Cardiac fibroblast (primary cell): ENCODE measurements around the gene KCNA10.

Source experiments
- DNase-seq, 2 donors: peaks; one replicate each; pipeline versions ENCODE4 v3.0.0 to v3.0.0-alpha.2; 2010; ENCODE audit warnings: low read depth in 2 of 2
- H3K4me3 ChIP-seq, 2 donors: replicated peaks in 1 of 2; 1 replicate in 1 of 2; 2 replicates in 1 of 2; pipeline ENCODE4 v1.5.1; 2011; ENCODE audit warnings: low read depth in 2 of 2, low read length in 2 of 2, mild to moderate bottlenecking in 2 of 2, moderate library complexity in 1 of 2
- TF ChIP-seq, protein P1 (sequence below): IDR thresholded peaks from one replicate; pipeline ENCODE4 v1.5.1; 2011; ENCODE audit warnings: low read depth, mild to moderate bottlenecking, low read length, inconsistent platforms

The KCNA10 gene

DNA sequence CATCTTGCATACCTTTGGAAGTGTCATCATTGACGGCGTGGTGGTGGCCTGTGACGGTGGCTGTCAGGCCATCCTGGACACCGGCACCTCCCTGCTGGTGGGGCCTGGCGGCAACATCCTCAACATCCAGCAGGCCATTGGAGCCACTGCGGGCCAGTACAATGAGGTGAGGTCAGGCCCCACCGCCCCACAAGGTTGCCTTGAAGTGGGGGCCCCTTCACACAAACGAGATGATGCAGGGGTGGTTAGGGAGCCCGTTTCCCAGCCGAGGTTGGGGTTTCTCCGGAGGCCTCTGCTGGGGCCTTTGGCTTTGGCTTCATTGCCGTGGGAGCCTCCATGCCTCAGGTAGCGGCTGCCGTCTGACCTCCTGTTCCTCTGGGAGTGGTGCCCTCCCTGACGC lies 29.6 kb downstream of the KCNA10 start:
- H3K4me3 ChIP-seq = no peak overlapping the region
- TF ChIP-seq, protein P1, sequence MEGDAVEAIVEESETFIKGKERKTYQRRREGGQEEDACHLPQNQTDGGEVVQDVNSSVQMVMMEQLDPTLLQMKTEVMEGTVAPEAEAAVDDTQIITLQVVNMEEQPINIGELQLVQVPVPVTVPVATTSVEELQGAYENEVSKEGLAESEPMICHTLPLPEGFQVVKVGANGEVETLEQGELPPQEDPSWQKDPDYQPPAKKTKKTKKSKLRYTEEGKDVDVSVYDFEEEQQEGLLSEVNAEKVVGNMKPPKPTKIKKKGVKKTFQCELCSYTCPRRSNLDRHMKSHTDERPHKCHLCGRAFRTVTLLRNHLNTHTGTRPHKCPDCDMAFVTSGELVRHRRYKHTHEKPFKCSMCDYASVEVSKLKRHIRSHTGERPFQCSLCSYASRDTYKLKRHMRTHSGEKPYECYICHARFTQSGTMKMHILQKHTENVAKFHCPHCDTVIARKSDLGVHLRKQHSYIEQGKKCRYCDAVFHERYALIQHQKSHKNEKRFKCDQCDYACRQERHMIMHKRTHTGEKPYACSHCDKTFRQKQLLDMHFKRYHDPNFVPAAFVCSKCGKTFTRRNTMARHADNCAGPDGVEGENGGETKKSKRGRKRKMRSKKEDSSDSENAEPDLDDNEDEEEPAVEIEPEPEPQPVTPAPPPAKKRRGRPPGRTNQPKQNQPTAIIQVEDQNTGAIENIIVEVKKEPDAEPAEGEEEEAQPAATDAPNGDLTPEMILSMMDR = no peak
- DNase-seq = no peak

DNA sequence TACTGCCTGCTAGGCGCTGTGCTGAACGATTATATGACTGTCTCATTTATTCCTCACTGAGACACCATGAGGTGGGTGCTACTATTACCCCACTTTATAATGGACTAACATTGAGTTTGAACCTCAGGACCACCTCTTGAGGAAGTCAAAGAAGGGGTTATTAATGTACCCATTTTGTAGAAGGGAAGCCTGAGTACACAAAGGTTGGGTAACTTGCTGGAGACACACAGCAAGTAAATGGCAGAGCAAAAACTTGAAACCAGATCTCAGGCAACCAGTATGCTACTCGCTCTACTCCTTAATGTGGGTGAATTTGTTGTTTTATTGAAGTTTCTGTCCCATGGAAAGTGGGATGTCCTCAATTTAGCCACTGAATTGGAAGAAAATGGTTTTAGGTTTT lies 30.1 kb downstream of the KCNA10 start:
- H3K4me3 ChIP-seq = no peak overlapping the region
- TF ChIP-seq, protein P1 = no peak
- DNase-seq = no peak

DNA sequence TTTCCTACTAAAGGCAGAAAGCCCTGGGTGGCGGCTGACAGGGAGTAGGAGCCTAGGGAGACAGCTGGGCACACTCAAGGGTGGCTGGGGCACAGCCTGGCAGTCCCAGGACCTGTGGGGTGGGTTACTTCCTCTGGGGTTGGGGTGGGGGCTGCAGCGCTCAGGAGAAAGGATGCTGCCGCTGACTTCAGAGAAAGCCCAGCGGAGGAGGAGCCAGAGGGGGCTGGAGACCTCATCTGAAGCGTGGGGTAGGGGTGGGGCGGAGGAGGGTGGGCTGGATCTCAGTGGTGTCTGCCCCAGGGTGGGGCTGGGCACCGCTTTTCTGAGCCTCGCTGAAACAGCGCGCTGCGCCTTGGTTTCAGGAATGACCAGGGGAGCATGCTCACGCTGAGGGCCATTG lies 30.8 kb downstream of the KCNA10 start:
- TF ChIP-seq, protein P1 = no peak
- no peak for DNase-seq
- H3K4me3 ChIP-seq = no peak overlapping the region

DNA sequence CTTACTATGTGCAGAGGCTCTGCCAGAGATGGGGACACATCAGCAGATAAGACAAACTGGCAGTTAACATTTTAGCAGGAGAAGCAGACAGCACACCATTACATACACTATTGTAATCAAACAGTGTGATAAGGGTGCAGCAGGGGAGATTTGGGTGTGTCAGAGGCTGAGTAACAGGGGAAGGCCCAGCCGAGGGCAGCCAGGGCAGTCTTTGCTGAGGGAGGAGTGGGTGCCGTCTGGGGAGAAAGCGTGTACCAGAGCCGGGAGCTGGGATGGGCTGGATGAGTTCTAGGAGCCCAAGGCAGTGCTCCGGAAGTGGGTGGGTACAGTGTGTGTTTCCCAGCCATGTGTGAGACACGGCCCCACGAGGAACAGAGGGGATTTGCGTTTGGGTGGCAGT lies 31.2 kb downstream of the KCNA10 start:
- H3K4me3 ChIP-seq = no peak overlapping the region
- TF ChIP-seq, protein P1 = no peak
- DNase-seq = no peak

DNA sequence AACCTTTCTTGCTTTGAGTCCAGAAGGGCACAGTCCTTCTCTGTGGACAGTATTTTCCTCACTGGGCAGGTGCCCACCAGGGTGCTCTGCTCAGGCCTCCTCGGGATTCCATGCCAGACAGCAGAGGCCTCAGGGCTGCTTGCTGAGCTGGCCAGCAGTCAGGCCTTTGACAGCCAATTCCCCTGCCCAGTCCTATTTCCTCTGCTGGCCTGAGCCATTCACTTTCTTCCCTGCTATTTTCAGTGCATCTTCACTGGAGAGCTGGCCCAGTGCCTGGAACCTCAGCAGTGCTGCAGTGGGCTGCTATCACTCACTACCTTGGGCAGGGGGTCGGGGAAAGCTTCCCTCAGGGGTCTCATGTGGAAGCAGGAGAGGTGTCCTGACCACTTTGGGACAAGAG lies 33.2 kb downstream of the KCNA10 start:
- no peak for DNase-seq
- H3K4me3 ChIP-seq = no peak overlapping the region
- TF ChIP-seq, protein P1 = no peak

DNA sequence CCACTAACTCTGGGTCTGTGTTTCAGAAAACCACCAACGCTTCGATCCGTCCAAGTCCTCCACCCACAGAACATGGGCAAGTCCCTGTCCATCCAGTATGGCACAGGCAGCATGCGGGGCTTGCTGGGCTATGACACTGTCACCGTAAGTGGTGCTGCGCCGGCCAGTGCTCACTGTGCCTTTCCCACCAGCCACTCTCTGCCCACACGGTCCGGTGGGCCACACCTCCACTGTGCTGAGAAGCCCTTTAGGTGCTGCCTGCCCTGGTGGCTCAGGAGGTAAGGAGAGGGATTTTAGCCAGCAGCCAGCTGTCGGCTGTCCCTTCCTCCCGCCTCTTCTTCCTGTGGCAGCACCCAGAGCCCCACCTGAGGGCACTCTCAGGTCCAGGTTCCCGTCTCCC lies 34.2 kb downstream of the KCNA10 start:
- TF ChIP-seq, protein P1 = no peak
- no peak overlapping the region for H3K4me3 ChIP-seq
- DNase-seq = no peak

DNA sequence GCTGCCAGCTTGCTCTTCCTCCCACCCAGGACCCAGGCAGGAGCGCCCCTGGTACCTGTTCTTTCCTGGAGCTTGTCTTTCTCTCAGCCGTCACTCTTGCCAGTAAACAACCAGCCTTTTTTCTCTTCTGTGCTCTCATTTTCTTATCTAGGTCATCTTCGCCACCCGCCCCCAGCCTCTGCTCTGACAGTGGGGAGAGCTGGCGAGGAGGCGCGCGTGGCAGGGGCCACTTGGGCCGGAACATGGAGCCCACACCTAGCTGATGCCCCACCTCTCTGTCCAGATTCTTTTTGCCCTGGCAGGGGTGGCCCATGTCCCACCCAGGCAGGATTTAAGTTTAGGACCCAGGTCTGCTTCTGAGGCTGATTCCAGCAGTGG lies 35.7 kb downstream of the KCNA10 start:
- H3K4me3 ChIP-seq = no peak overlapping the region
- no peak for DNase-seq
- TF ChIP-seq, protein P1 = no peak
